G401.6 (cell line): Measurements from ENCODE around the gene ANGPTL2.
"Not testable (repeated sequence)": the region's sequence is repeated elsewhere in the genome, so short reads cannot be mapped to it uniquely, and the experiment has no call there.

Experiments
- FAIRE-seq: peaks from 2 replicates; lab custom pipeline; 2012; peaks lifted over from hg19 to GRCh38; lab: Jason Lieb, UNC

The ANGPTL2 gene

GRCh38 chr9:127122176-127123063 lies at the start of gene ANGPTL2:
TSS of gene ANGPTL2 (minus strand) at chr9:127122635. CDS start at chr9:127108731, 13,904 bp downstream.
- peak; percentile 85 for FAIRE-seq

- not testable (repeated sequence) for FAIRE-seq
Observed at GRCh38 chr9:127171348-127171747, 48.9 kb upstream of the ANGPTL2 start.

- FAIRE-seq = no peak
Observed at GRCh38 chr9:127170652-127171051, 48.2 kb upstream of the ANGPTL2 start.

GRCh38 chr9:127170103-127170502 lies 47.7 kb upstream of the ANGPTL2 start:
- no peak for FAIRE-seq

GRCh38 chr9:127169575-127169883 lies 47.1 kb upstream of the ANGPTL2 start:
- FAIRE-seq = no peak

GRCh38 chr9:127168756-127169574 lies 46.5 kb upstream of the ANGPTL2 start:
- FAIRE-seq = no peak

GRCh38 chr9:127167560-127168326 lies 45.3 kb upstream of the ANGPTL2 start:
- FAIRE-seq = no peak

- no peak for FAIRE-seq
Observed at GRCh38 chr9:127166651-127167524, 44.5 kb upstream of the ANGPTL2 start.

- FAIRE-seq = no peak
Observed at GRCh38 chr9:127166111-127166510, 43.7 kb upstream of the ANGPTL2 start.

- no peak for FAIRE-seq
Observed at GRCh38 chr9:127165116-127165515, 42.7 kb upstream of the ANGPTL2 start.

GRCh38 chr9:127163409-127163808 lies 41.0 kb upstream of the ANGPTL2 start:
- FAIRE-seq = no peak

GRCh38 chr9:127162864-127163365 lies 40.5 kb upstream of the ANGPTL2 start:
- no peak for FAIRE-seq

- no peak for FAIRE-seq
Observed at GRCh38 chr9:127162046-127162863, 39.8 kb upstream of the ANGPTL2 start.

GRCh38 chr9:127161081-127161624 lies 38.7 kb upstream of the ANGPTL2 start:
- no peak for FAIRE-seq

GRCh38 chr9:127159949-127160610 lies 37.6 kb upstream of the ANGPTL2 start:
- no peak for FAIRE-seq

- FAIRE-seq = peak; percentile 56
Observed at GRCh38 chr9:127159325-127159801, 36.9 kb upstream of the ANGPTL2 start.

- no peak for FAIRE-seq
Observed at GRCh38 chr9:127158786-127159324, 36.4 kb upstream of the ANGPTL2 start.

GRCh38 chr9:127155314-127155960 lies 33.0 kb upstream of the ANGPTL2 start:
- no peak for FAIRE-seq
